Left ventricle myocardium inferior (tissue), 1 donor: ENCODE measurements around the gene OR10G8. TPM values are rescaled to one million over a fixed set of nuclear protein-coding genes. Genes with fewer than 3 reads are reported as not detected.

Experiments used
- DNase-seq: peaks from one replicate; pipeline ENCODE4 v3.0.0-alpha.2; 2020
- H3K27ac ChIP-seq: fragments of 200-600 bp; replicated peaks from 2 replicates; pipeline ENCODE4 v1.8.0; 2021
- H3K27me3 ChIP-seq: fragments of 200-600 bp; 2 replicates; pipeline ENCODE4 v1.8.0; 2021; ENCODE audit warnings: low read depth
- H3K36me3 ChIP-seq: fragments of 200-600 bp; 2 replicates; pipeline ENCODE4 v1.8.0; 2021
- H3K4me1 ChIP-seq: fragments of 200-600 bp; 2 replicates; pipeline ENCODE4 v1.8.0; 2021
- H3K4me3 ChIP-seq: fragments of 200-600 bp; 2 replicates; pipeline ENCODE4 v1.8.0; 2021; ENCODE audit warnings: mild to moderate bottlenecking, moderate library complexity
- H3K9me3 ChIP-seq: fragments of 200-600 bp; replicated peaks from 2 replicates; pipeline ENCODE4 v1.8.0; 2021
- intact Hi-C: fragments of 100-400 bp; cut with micrococcal nuclease; formaldehyde crosslinking; loops from one replicate; pipeline ENCODE4 v1.11.0; 2022
- total RNA-seq: library from RNA; stranded (reverse); fragmentation: NEBNext Ultra II Directional; extraction: Animal tissue kit (Norgen Biotek cat#: 25700); gene quantifications from one replicate; pipeline ENCODE4 v1.2.1, GENCODE V29; 2021
- TF ChIP-seq, protein P1 (sequence below): fragments of 200-600 bp; IDR thresholded peaks from 2 replicates; pipeline ENCODE4 v1.8.0; 2021; ENCODE audit warnings: antibody characterized with exemption, mild to moderate bottlenecking, borderline replicate concordance
- donor health status: DM: no; HTN: yes; CAD: no; lungs with severe emphysema.

The OR10G8 gene
- total RNA-seq, 1 donor from 2014 or later = not detected

DNA sequence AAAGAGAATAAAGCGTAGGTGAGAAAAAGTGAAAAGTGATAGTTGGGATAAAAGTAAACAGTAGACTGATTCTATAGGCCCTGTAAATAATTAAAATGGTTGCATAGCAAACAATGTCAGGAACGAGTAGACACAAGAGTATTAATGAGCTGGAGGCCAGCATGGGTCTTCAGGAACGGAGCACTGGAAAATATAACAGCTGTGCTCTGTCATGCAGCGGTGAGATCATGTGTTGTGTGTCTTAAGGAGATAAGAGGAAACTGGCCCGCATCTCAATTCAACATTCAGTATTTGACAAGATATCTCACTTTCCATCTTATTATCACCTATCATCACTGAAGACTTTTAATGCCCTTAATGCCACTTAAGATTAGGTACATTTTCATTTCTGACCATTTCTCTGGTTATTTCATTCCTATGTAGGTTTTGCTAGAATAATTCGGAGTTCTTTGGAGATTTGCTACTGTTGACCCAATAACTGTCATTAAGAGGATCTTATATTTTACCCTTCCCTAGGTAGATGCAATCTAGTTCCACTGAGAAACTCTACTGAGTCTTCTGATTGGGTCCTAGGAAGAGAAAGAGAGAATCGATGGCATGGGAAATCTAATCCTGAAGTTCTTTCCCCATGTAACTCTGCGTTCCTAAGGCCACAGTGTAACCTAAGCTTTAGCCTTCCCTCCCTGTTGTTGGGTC, 53.2 kb downstream of the OR10G8 start:
- H3K4me3 ChIP-seq = no peak overlapping the region
- no peak overlapping the region for H3K27ac ChIP-seq
- H3K9me3 ChIP-seq = no peaks in the 10 kb centered on the region
- peaks cover 10% of the 10 kb centered on the region for H3K4me1 ChIP-seq
- TF ChIP-seq, protein P1, sequence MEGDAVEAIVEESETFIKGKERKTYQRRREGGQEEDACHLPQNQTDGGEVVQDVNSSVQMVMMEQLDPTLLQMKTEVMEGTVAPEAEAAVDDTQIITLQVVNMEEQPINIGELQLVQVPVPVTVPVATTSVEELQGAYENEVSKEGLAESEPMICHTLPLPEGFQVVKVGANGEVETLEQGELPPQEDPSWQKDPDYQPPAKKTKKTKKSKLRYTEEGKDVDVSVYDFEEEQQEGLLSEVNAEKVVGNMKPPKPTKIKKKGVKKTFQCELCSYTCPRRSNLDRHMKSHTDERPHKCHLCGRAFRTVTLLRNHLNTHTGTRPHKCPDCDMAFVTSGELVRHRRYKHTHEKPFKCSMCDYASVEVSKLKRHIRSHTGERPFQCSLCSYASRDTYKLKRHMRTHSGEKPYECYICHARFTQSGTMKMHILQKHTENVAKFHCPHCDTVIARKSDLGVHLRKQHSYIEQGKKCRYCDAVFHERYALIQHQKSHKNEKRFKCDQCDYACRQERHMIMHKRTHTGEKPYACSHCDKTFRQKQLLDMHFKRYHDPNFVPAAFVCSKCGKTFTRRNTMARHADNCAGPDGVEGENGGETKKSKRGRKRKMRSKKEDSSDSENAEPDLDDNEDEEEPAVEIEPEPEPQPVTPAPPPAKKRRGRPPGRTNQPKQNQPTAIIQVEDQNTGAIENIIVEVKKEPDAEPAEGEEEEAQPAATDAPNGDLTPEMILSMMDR = no peak
- intact Hi-C loops = no loop called here
- no peaks in the 10 kb centered on the region for H3K36me3 ChIP-seq
- no peak for DNase-seq
- H3K27me3 ChIP-seq = peaks cover 70% of the 10 kb centered on the region

Other genes with a start within 250 kb of the OR10G8 start
- not detected for gene OR6M1, start 220.4 kb upstream of the OR10G8 start, total RNA-seq
- not detected for gene TMEM225, start 141.1 kb upstream of the OR10G8 start, total RNA-seq
- gene OR8D4, start 124.6 kb upstream of the OR10G8 start, total RNA-seq = not detected
- not detected for gene OR4D5, start 87.2 kb upstream of the OR10G8 start, total RNA-seq
- gene OR6T1, start 83.0 kb upstream of the OR10G8 start, total RNA-seq = not detected
- gene OR10S1, start 49.0 kb upstream of the OR10G8 start, total RNA-seq = not detected
- not detected for gene OR10G6, start 31.6 kb upstream of the OR10G8 start, total RNA-seq
- gene OR10G4, start 13.8 kb upstream of the OR10G8 start, total RNA-seq = not detected
- gene OR10G9, start 3.8 kb upstream of the OR10G8 start, total RNA-seq = not detected
- gene OR10G7, start 14.5 kb downstream of the OR10G8 start, total RNA-seq = not detected
- 4.6 TPM for gene VWA5A, start 88.7 kb downstream of the OR10G8 start, total RNA-seq
- gene OR10D3, start 156.5 kb downstream of the OR10G8 start, total RNA-seq = not detected
- gene OR8G1, start 214.3 kb downstream of the OR10G8 start, total RNA-seq = not detected
- gene OR8G5, start 229.6 kb downstream of the OR10G8 start, total RNA-seq = not detected